Urinary bladder (tissue), 4 donors: ENCODE data around the gene BNIP1. TPM values are rescaled to one million over a fixed set of nuclear protein-coding genes. Genes with fewer than 3 reads are reported as not detected.
"Not testable (repeated sequence)": the region's sequence is repeated elsewhere in the genome, so short reads cannot be mapped to it uniquely, and the experiment has no call there.

Experiments used
- DNase-seq: peaks from one replicate; pipeline ENCODE4 v3.0.0-alpha.2; 2015; ENCODE audit errors: extremely low spot score
- H3K27ac ChIP-seq: one replicate; pipeline ENCODE4 v1.5.1; 2013; ENCODE audit warnings: low read depth, mild to moderate bottlenecking, moderate library complexity
- H3K36me3 ChIP-seq: one replicate; pipeline ENCODE4 v1.6.1; 2013; ENCODE audit warnings: mild to moderate bottlenecking, moderate library complexity; ENCODE audit not compliant: insufficient read depth
- H3K4me1 ChIP-seq: one replicate; pipeline ENCODE4 v1.6.1; 2013; ENCODE audit warnings: mild to moderate bottlenecking, moderate library complexity; ENCODE audit not compliant: insufficient read depth
- H3K4me3 ChIP-seq: one replicate; pipeline ENCODE4 v1.5.1; 2013; ENCODE audit warnings: low read depth, low read length
- WGBS: extraction: QIAGEN DNeasy Blood & Tissue Kit; methylation state at CpG from one replicate; pipeline ENCODE4 v1.1.7; 2013; 5-methylcytosine and 5-hydroxymethylcytosine counted together
- polyA plus RNA-seq: library from polyadenylated mRNA; stranded (reverse); fragments of 200-250 nt; gene quantifications from one replicate; pipeline ENCODE4 v1.2.3, GENCODE V29; 2013
- total RNA-seq: library from RNA; depleted of rRNA; stranded (reverse); fragments of >200 nt; gene quantifications from one replicate; pipeline ENCODE4 v1.2.3, GENCODE V29; 2014
- donor health status: healthy with polysubstance abuse.
- donor health status: healthy.

The BNIP1 gene
- 15.1 TPM for total RNA-seq
- polyA plus RNA-seq = 9.5 TPM

GRCh38 chr5:173144200-173145176 lies at the start of gene BNIP1:
BNIP1 (plus strand) TSS chr5:173144531; CDS start chr5:173144546, 15 bp downstream.
- H3K27ac ChIP-seq = peak within 1 kb of the TSS; percentile 68
- WGBS = under 1% methylated on average over 48 of the region's 48 CpGs
- peak; percentile 86 for DNase-seq
- no peaks in the 10 kb centered on the region for H3K4me1 ChIP-seq
- H3K36me3 ChIP-seq = no peaks in the 10 kb centered on the region
- H3K4me3 ChIP-seq = peak within 1 kb of the TSS; percentile 86

DNA sequence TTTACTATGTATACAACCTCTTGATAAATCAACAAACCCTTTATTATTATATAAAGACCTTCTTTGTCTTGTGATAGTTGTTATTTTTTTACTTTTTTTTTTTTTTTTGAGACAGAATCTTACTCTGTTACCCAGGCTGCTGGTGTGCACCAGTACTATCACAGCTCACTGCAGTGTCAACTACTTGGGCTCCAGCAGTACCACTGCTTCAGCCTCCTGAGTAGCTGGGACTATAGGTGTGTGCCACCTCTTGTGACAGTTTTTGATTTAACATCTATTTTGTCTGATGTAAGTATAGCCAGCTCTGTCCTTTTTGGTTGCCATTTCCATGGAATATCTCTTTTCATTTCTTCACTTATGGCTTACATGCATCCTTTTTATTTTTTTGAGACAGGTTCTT lies 45.5 kb upstream of the BNIP1 start:
- no peak overlapping the region for H3K4me3 ChIP-seq
- H3K36me3 ChIP-seq = peaks cover 5% of the 10 kb centered on the region
- H3K4me1 ChIP-seq = peaks cover 2% of the 10 kb centered on the region
- no peak overlapping the region for H3K27ac ChIP-seq
- no peak for DNase-seq

DNA sequence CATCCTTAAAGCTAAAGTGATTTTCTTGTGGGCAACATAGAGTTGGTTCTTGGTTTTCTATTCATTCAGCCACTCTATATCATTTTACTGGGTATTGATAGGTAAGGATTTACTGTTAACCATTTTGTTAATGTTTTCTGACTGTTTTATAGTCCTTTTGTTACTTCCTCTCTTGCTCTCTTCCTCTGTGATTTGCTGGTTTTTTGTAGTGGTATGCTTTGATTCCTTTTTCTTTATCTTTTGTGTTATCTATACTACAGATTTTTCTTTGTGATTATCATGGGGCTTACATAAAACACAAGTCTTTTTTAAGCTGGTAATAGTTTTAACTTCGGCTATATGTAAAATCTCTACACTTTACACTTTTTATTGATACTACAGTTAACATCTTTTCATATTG lies 44.9 kb upstream of the BNIP1 start:
- 62% methylated on average over 1 of the region's 1 CpG for WGBS
- peaks cover 5% of the 10 kb centered on the region for H3K36me3 ChIP-seq
- H3K4me3 ChIP-seq = no peak overlapping the region
- peak overlapping the region; percentile 18 for H3K27ac ChIP-seq
- no peak for DNase-seq
- peaks cover 2% of the 10 kb centered on the region for H3K4me1 ChIP-seq

DNA sequence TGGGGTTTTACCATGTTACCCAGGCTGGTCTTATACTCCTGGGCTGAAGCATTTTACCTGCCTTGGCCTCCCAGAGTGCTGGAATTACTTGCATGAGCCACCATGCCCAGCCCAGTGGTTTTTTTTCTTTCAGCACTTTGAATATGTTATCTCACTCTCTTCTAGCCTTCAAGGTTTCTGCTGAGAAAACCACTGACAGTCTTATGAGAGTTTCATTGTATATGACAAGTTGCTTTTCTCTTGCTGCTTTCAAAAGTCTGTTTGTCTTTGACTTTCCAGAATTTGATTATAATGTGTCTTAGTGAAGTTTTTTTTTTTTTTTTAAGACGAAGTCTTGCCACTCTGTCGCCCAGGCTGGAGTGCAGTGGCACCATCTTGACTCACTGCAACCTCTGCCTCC lies 43.1 kb upstream of the BNIP1 start:
- WGBS = 97% methylated on average over 2 of the region's 2 CpGs
- Histone ChIP-seq H3K4me3 (no peak overlapping the region), H3K27ac (no peak overlapping the region), H3K4me1 (peaks cover 2% of the 10 kb centered on the region), H3K36me3 (peaks cover 5% of the 10 kb centered on the region)
- DNase-seq = no peak

- H3K36me3 ChIP-seq = peaks cover 5% of the 10 kb centered on the region
- peaks cover 2% of the 10 kb centered on the region for H3K4me1 ChIP-seq
- no peak overlapping the region for H3K4me3 ChIP-seq
- no peak overlapping the region for H3K27ac ChIP-seq
- DNase-seq = no peak
- WGBS = 76% methylated on average over 1 of the region's 1 CpG
Observed at GRCh38 chr5:173103411-173103810, 40.9 kb upstream of the BNIP1 start.

DNA sequence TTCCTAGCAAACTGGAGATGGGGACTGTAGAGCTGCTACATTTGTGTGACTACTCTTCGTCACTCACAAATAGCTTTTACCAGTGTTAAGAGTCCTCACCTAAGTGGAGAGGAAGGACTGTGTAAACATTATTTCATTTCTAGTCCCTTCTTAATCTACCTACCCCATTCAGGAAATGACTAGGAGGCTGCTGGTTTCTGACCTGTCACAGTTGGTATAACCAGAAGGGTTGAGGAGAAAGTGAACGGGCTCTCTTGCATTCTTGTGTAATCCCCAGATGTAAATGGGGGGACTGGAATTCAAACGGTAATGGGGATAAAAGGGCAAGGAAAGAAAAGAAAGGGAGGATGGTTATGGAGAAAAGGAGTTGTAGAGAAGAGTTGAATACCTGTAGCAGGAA lies 35.4 kb upstream of the BNIP1 start:
- WGBS = 56% methylated on average over 3 of the region's 3 CpGs
- Histone ChIP-seq H3K36me3 (peaks cover 7% of the 10 kb centered on the region), H3K4me1 (no peaks in the 10 kb centered on the region), H3K27ac (no peak overlapping the region), H3K4me3 (no peak overlapping the region)
- DNase-seq = no peak

DNA sequence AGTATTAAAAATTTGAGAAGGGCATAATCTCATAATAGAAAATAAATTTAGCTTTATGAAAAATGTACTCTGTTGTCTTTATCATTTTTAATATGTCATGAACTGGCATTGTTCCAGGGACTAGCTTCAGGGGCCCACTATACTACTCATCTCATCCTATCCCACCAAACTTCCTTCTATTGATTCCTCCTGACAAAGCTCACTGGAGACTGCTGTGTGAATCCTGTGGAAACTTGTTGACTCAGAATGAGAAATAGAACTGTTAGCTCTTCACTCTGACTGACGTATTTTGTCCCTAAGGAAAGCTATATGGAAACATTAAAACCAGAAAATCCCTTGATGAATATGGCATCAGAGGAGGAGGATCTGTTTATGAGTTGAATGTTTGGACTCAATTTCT lies 29.8 kb upstream of the BNIP1 start:
- 99% methylated on average over 1 of the region's 1 CpG for WGBS
- no peak overlapping the region for H3K4me3 ChIP-seq
- no peak for DNase-seq
- no peaks in the 10 kb centered on the region for H3K4me1 ChIP-seq
- no peak overlapping the region for H3K27ac ChIP-seq
- H3K36me3 ChIP-seq = peaks cover 8% of the 10 kb centered on the region

- DNase-seq = no peak
- no peaks in the 10 kb centered on the region for H3K4me1 ChIP-seq
- 98% methylated on average over 1 of the region's 1 CpG for WGBS
- H3K36me3 ChIP-seq = peaks cover 5% of the 10 kb centered on the region
- H3K4me3 ChIP-seq = no peak overlapping the region
- H3K27ac ChIP-seq = no peak overlapping the region
Observed at GRCh38 chr5:173119719-173120118, 24.6 kb upstream of the BNIP1 start.

- 76% methylated on average over 3 of the region's 3 CpGs for WGBS
- H3K4me1 ChIP-seq = no peaks in the 10 kb centered on the region
- no peak for DNase-seq
- peaks cover 3% of the 10 kb centered on the region for H3K36me3 ChIP-seq
- no peak overlapping the region for H3K4me3 ChIP-seq
- no peak overlapping the region for H3K27ac ChIP-seq
Observed at GRCh38 chr5:173123416-173123815, 20.9 kb upstream of the BNIP1 start.

DNA sequence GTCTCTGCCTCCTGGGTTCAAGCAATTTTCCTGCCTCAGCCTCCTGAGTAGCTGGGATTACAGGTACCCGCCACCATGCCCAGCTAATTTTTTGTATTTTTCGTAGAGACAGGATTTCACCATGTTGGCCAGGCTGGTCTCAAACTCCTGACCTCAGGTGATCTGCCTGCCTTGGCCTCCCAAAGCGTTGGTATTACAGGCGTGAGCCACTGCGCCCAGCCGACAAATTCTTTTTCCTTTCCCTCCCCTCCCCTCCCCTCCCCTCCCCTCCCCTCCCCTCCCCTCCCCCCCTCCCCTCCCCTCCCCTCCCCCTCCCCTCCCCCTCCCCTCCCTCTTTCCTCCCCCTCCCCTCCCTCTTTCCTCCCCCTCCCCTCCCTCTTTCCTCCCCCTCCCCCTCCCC lies 12.2 kb upstream of the BNIP1 start:
- not testable (repeated sequence) for H3K4me3 ChIP-seq, H3K36me3 ChIP-seq, H3K27ac ChIP-seq, DNase-seq, H3K4me1 ChIP-seq
- WGBS = 98% methylated on average over 6 of the region's 6 CpGs

GRCh38 chr5:173138707-173139106 lies 5.6 kb upstream of the BNIP1 start:
- Histone ChIP-seq H3K4me3 (no peak overlapping the region), H3K36me3 (no peaks in the 10 kb centered on the region), H3K27ac (no peak overlapping the region), H3K4me1 (no peaks in the 10 kb centered on the region)
- no peak for DNase-seq
- WGBS = 90% methylated on average over 3 of the region's 3 CpGs

GRCh38 chr5:173139631-173140030 lies 4.7 kb upstream of the BNIP1 start:
- H3K4me3 ChIP-seq = no peak overlapping the region
- no peak for DNase-seq
- H3K27ac ChIP-seq = no peak overlapping the region
- no peaks in the 10 kb centered on the region for H3K36me3 ChIP-seq
- WGBS = 87% methylated on average over 1 of the region's 1 CpG
- H3K4me1 ChIP-seq = no peaks in the 10 kb centered on the region

- no peak overlapping the region for H3K27ac ChIP-seq
- 63% methylated on average over 4 of the region's 4 CpGs for WGBS
- H3K36me3 ChIP-seq = no peaks in the 10 kb centered on the region
- H3K4me3 ChIP-seq = no peak overlapping the region
- no peak for DNase-seq
- H3K4me1 ChIP-seq = no peaks in the 10 kb centered on the region
Observed at GRCh38 chr5:173140769-173141168, 3.6 kb upstream of the BNIP1 start.

- DNase-seq = no peak
- Histone ChIP-seq H3K4me3 (no peak overlapping the region), H3K4me1 (no peaks in the 10 kb centered on the region), H3K27ac (no peak overlapping the region), H3K36me3 (no peaks in the 10 kb centered on the region)
- WGBS = 89% methylated on average over 8 of the region's 8 CpGs
Observed at GRCh38 chr5:173143567-173143966, 764 bp upstream of the BNIP1 start.
